AG09309 (cell line): ENCODE results near the gene PNKP.

Source experiments
- DNase-seq: peaks from one replicate; pipeline ENCODE4 v3.0.0-alpha.2; 2010; ENCODE audit warnings: low read depth
- H3K4me3 ChIP-seq: 2 replicates; pipeline ENCODE4 v1.5.1; 2011; ENCODE audit warnings: mild to moderate bottlenecking, low read depth, low read length, moderate library complexity; ENCODE audit not compliant: control insufficient read depth
- TF ChIP-seq, protein P1 (sequence below): IDR thresholded peaks from 2 replicates; pipeline ENCODE4 v1.5.1; 2011; ENCODE audit warnings: mild to moderate bottlenecking, low read depth, low read length, inconsistent platforms; ENCODE audit not compliant: insufficient read depth, control insufficient read depth; ENCODE audit errors: missing control alignments

The PNKP gene

DNA sequence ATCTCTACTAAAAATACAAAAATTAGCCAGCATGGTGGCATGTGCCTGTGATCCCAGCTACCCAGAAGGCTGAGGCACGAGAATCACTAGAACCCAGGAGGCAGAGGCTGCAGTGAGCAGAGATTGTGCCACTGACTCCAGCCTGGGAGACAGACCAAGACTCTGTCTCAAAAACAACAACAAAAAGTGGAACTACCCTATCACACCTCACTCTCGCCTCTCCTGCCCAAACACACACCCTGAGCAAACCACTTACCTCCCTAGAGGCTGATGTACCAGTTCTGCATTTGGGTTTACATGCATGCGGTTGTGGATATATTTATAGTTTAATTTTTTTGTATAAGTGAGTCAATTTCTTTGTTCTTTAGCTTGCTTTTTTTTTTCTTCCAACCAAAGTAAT lies 24.1 kb downstream of the PNKP start:
- DNase-seq: no peak
- TF ChIP-seq, protein P1, sequence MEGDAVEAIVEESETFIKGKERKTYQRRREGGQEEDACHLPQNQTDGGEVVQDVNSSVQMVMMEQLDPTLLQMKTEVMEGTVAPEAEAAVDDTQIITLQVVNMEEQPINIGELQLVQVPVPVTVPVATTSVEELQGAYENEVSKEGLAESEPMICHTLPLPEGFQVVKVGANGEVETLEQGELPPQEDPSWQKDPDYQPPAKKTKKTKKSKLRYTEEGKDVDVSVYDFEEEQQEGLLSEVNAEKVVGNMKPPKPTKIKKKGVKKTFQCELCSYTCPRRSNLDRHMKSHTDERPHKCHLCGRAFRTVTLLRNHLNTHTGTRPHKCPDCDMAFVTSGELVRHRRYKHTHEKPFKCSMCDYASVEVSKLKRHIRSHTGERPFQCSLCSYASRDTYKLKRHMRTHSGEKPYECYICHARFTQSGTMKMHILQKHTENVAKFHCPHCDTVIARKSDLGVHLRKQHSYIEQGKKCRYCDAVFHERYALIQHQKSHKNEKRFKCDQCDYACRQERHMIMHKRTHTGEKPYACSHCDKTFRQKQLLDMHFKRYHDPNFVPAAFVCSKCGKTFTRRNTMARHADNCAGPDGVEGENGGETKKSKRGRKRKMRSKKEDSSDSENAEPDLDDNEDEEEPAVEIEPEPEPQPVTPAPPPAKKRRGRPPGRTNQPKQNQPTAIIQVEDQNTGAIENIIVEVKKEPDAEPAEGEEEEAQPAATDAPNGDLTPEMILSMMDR: no peak
- no peak overlapping the region for H3K4me3 ChIP-seq

DNA sequence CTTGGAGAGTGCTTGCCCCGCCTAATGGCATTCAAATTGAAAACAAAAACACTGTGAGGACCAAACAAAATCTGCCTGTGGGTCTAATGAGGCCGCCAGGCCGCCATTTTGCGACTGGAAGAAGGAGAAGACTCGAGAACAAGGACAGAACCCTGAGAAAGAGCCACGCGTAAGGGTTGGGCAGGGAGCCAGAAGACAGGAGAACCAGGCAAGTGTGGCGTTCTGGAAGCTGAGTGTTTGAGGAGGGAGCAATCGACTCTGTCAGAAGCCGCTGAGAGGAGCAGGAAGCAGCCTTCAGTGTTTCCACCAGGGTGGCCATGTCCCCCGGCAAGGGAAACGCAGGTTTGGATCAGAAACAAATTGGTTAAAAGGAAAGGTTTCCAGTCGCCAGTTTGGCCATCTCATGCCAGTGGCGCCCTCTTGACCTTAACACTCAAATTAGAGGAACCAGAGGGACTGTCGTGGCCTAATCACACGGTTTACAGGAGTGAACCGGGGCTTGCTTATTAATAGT lies 26.6 kb downstream of the PNKP start:
- TF ChIP-seq, protein P1: no peak
- no peak overlapping the region for H3K4me3 ChIP-seq
- no peak for DNase-seq

DNA sequence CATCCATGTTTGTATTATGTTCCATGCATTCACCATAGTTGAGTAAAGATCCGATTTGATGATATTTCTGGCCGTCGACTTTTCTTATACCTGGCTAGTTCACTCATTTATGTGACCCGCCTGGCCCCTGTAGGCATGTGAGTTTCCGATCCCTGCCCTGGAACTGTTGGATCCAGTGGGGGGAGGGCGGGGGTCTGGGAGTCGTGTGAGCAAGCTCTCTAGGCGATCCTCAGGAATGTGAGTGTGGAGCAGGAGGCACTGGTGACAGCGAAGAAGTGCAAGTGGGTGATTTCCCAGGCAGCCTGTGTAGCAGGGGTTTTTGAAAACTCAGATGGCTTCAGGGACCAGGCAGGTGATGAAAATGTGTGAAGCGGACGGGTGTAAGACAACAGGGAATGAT lies 27.1 kb downstream of the PNKP start:
- DNase-seq: no peak
- TF ChIP-seq, protein P1: no peak
- H3K4me3 ChIP-seq: no peak overlapping the region

DNA sequence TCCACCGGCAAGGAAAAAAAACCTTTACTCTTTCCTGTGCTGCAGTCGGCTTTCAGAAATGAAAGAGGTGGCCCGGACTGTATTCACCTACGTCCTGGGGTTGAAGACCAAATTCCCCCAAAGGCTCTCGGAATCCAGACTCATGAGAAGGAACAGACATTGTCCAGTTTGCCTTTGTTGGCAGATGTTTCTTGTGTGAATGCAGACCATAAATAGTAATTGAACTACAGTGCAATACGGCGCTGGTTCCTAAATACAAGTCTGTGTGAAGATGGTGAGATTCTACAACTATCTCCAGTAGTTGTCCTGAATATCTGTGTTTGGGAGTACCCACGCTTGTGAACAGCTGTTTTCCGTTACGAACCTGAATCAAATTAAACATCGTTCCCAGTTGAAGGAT lies 27.7 kb downstream of the PNKP start:
- DNase-seq: no peak
- H3K4me3 ChIP-seq: no peak overlapping the region
- TF ChIP-seq, protein P1: no peak

DNA sequence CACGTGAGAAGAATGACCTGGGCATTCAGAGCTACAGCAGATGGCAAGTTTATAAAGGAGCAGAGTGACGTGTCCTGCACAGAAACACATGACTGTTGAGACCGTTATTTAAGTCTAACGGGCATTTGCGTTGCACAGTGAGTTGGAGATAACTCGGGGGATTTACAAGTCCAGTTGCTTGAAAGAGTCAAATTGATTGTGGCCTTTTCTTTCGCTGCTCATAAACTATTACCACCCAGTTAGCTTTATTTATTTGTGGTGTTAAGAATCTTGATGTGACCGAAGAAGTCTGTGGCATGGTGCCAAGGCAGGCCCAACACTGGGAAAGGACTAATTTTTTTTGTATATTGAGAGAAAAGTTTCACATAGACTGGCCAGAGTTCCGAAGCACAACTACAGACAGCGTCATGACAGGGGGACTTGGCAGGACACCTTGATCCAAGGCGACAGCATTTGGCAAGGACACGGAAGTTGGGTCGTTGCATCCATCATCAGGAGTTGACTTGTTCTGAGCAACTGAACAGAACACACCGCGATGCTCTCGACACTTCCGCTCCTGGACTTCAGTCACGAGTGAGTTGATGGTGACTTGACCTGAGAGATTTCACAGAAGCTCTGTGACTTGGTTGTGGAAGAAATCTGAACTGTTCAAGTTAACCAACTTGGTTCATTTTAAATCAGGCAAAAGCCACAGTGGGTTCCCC lies 28.3 kb downstream of the PNKP start:
- DNase-seq: no peak
- no peak overlapping the region for H3K4me3 ChIP-seq
- TF ChIP-seq, protein P1: no peak

DNA sequence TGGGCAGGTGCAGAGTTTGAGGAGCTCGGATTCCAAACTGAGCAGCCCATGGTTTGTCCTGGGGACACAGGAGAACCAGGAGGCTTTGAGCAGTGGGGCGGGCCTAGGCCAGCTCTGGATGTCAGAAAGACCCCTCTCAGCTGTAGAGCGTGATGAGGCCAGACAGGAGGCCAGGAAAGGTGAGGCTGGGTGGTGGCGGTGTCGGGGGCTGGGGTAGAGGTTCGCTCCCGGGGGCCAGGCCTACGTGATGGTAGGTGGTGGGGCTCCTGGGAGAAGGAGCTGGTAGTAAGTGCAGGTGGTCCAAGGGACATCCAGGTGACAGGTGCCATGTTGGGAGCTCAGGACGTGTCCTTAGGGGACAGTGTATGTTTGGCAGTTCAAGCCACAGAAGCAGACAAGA lies 30.0 kb downstream of the PNKP start:
- TF ChIP-seq, protein P1: no peak
- no peak overlapping the region for H3K4me3 ChIP-seq
- DNase-seq: no peak
